ACHN (cell line): Measurements from ENCODE around the gene KRT15.

Source experiments
- DNase-seq: peaks from one replicate; pipeline ENCODE4 v3.0.0-alpha.2; 2015
- in situ Hi-C: cut with HindIII; loops from 2 replicates; pipeline ENCODE4 v1.10.0; 2017; ENCODE audit warnings: low sequenced_read_pairs, low pct_ligation_motif_present, low pct_unique_long_range_greater_than_20kb

Gene KRT15

GRCh38 chr17:41518789-41519449, at the start of gene KRT15:
Gene KRT15, minus strand, starts transcription at chr17:41518890. Its CDS starts 63 bp downstream, at chr17:41518827.
- in situ Hi-C loops: no loop called here
- DNase-seq: peak; percentile 27

GRCh38 chr17:41567317-41567716, 48.6 kb upstream of the KRT15 start:
- no peak for DNase-seq
- in situ Hi-C loops: no loop called here

- DNase-seq: no peak
- in situ Hi-C loops: no loop called here
Measured at GRCh38 chr17:41565338-41565737, 46.6 kb upstream of the KRT15 start.

- in situ Hi-C loops: no loop called here
- no peak for DNase-seq
Measured at GRCh38 chr17:41563607-41564170, 45.0 kb upstream of the KRT15 start.

GRCh38 chr17:41561554-41561953, 42.9 kb upstream of the KRT15 start:
- in situ Hi-C loops: no loop called here
- DNase-seq: no peak

- DNase-seq: no peak
- in situ Hi-C loops: no loop called here
Measured at GRCh38 chr17:41559548-41559947, 40.9 kb upstream of the KRT15 start.

GRCh38 chr17:41556931-41557330, 38.2 kb upstream of the KRT15 start:
- no peak for DNase-seq
- in situ Hi-C loops: no loop called here

- in situ Hi-C loops: no loop called here
- no peak for DNase-seq
Measured at GRCh38 chr17:41556306-41556705, 37.6 kb upstream of the KRT15 start.

GRCh38 chr17:41555105-41555887, 36.6 kb upstream of the KRT15 start:
- in situ Hi-C loops: no loop called here
- no peak for DNase-seq

GRCh38 chr17:41553987-41554680, 35.4 kb upstream of the KRT15 start:
- in situ Hi-C loops: no loop called here
- DNase-seq: no peak

GRCh38 chr17:41553176-41553575, 34.5 kb upstream of the KRT15 start:
- no peak for DNase-seq
- in situ Hi-C loops: no loop called here

GRCh38 chr17:41552455-41552854, 33.8 kb upstream of the KRT15 start:
- no peak for DNase-seq
- in situ Hi-C loops: no loop called here

- no peak for DNase-seq
- in situ Hi-C loops: no loop called here
Measured at GRCh38 chr17:41551365-41551764, 32.7 kb upstream of the KRT15 start.

- in situ Hi-C loops: no loop called here
- no peak for DNase-seq
Measured at GRCh38 chr17:41549596-41550039, 30.9 kb upstream of the KRT15 start.

- in situ Hi-C loops: no loop called here
Measured at GRCh38 chr17:41548844-41549595, 30.3 kb upstream of the KRT15 start.

GRCh38 chr17:41547921-41548843, 29.5 kb upstream of the KRT15 start:
- peak; percentile 99 for DNase-seq
- in situ Hi-C loops: no loop called here

More at GRCh38 chr17:41548844-41549595, 30.3 kb upstream of the KRT15 start:
- DNase-seq: peak; percentile 93

- peak; percentile 84 for DNase-seq
- in situ Hi-C loops: no loop called here
Measured at GRCh38 chr17:41547378-41547841, 28.7 kb upstream of the KRT15 start.
